HG03139 (cell line): ENCODE data around the gene LCNL1.
"Not testable (repeated sequence)": the region's sequence is repeated elsewhere in the genome, so short reads cannot be mapped to it uniquely, and the experiment has no call there.

Experiments
- ATAC-seq: cut with Tn5 transposase; IDR thresholded peaks from one replicate; pipeline ENCODE4 v1.9.1; 2021; ENCODE audit not compliant: unreplicated experiment

Gene LCNL1

GRCh38 chr9:137021979-137022661 lies 39.3 kb downstream of the LCNL1 start:
- no peak for ATAC-seq

DNA sequence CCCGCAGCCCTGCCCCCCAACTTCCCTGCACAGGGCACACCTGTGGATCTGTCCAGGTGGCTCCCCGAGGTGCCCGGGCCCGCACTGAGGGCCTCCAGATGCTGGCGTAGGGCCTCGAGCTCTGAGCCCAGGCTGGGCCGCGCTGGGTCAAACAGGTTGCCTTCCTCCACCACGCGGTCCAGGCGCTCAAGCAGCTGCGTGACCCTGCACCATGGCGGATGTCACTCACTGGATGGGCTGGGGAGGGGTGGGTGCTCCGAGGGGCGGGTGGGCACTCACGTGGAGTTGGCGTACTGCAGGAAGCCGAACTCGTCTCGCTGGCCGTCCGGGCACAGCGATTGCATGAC lies 39.8 kb downstream of the LCNL1 start:
- no peak for ATAC-seq

GRCh38 chr9:137023157-137023556 lies 40.4 kb downstream of the LCNL1 start:
- no peak for ATAC-seq

DNA sequence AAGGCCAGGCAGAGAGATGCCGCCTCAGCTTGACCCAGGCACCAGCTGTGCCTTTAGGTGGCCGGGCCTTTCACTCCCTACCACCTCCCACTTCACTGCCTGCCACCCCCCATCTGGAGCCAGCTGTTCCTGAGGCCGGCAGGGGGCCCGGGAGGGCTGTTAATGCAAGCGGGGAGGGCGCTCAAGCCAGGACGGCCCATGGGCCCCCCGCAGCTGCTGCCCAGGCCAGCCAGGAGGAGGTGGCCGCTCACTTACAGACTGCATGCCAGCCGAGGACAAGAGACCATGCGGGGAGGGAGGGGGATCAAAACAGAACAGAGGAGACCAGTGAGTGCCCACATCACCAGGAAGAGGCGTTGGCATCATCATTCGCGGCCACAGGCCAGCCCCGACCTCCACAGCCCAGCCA lies 40.8 kb downstream of the LCNL1 start:
- no peak for ATAC-seq

DNA sequence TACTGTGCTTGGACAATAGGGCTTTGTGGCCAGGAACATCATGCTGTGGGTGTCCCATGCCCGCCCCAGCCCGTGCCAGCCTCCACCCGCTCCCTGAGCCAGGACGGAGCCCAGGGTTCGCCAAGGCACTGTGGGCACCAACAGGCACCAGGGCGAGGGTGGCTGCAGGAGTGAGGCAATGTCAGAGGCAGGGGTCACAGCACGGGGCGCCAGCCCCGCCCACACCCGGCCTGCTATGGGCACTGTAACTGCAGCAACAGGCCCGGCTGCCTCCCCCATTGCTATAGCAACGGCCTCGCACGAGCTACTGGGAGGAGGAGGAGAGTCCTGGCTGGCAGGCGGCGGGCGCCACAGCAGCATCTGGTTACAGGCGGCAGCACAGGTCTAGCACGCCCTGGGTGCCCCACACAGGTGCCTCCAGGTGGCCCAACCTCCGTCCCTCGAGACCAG lies 42.7 kb downstream of the LCNL1 start:
- ATAC-seq: no peak

GRCh38 chr9:137026384-137026783 lies 43.6 kb downstream of the LCNL1 start:
- no peak for ATAC-seq

DNA sequence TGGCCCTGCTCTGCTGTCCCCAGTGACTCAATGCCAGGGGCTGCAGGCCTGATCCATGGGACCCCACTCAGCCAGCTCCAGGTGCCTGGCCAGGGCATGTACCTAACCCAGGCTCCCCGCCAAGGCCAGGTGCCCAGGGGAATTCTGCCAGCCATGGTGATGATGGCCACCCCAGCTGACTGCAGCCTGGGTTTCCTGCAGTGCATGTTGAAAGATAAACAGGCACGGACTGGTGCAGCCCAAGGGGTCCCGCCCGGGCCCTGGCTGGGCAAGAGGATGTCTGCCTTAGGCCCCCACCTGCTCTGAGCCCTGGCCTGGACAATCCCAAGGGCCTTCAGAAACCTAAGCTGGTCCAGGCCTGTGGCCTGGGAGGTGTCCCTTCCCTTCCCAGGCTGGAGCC lies 44.0 kb downstream of the LCNL1 start:
- no peak for ATAC-seq

GRCh38 chr9:137027369-137028262 lies 44.8 kb downstream of the LCNL1 start, which contains the start of gene ABCA2:
ABCA2 (minus strand) TSS chr9:137028237; CDS start chr9:137028140, 97 bp downstream.
- no peak for ATAC-seq

GRCh38 chr9:137028263-137029057 lies 45.7 kb downstream of the LCNL1 start:
- ATAC-seq: no peak

DNA sequence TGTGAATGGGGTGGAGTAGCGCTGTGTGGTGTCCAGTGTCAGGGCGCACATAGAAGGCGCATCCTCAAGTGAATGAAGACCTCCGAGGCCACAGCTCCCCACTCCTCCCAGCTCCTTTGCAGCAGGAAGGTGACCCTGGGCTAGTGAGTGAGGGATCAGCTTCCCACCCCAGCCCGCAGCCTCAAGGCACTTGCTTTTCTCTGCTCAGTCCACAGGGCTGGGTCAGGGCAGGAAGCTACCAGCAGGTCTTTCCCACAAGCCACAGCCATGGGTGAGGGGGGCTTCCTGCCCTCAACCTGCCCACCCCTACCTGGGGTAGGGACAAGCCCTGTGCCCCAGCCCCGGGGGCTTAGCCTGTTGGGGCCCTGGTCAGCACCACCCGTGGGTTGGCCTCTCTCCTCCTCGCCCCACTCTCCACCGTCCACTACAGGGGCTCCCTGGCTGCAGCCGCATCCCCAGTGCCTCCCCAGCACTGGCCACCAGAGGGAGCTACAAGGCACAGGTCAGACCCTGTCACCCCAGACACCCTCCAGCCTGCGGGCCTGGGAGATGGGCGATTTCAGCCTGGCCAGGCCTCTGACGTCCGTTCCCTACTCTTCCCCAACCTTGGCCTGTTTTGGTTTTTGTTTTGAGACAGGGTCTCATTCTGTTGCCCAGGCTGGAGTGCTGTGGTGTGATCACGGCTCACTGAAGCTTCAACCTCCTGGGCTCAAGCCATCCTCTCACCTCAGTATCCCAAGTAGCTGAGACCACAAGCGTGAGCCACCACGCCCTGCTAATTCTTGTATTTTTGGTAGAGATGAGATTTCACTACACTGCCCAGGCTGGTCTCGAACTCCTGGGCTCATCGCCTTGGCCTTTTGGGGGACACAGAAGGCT lies 46.5 kb downstream of the LCNL1 start:
- ATAC-seq: no peak

DNA sequence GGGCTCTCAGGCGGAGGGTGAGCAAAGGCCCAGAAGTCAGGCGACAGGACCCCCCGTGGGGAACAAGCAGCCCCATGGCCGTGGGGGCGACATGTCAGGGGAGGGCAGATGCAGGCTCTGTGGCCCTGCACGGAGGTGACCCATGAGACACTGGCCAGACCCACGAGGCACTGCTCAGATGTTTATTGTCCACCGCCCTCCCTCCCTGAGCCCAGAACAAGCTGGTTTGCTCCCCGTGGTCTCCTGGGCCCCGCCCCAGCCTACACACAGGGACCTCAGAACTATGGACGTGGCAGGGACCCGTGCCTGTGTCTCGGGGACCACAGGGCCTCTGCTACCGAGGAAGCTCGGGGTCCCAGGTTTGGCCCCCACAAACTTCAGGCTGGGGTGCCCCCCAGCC lies 47.2 kb downstream of the LCNL1 start:
- ATAC-seq: no peak

- no peak for ATAC-seq
Observed at GRCh38 chr9:137030538-137031527, 48.0 kb downstream of the LCNL1 start.

- no peak for ATAC-seq
Observed at GRCh38 chr9:137031904-137032640, 49.3 kb downstream of the LCNL1 start, which contains the start of gene FUT7. FUT7 (minus strand) TSS chr9:137032088; CDS start chr9:137031991, 97 bp downstream.

GRCh38 chr9:137032858-137033257 lies 50.1 kb downstream of the LCNL1 start:
- no peak for ATAC-seq

- not testable (repeated sequence) for ATAC-seq
Observed at GRCh38 chr9:137033481-137033880, 50.7 kb downstream of the LCNL1 start.

DNA sequence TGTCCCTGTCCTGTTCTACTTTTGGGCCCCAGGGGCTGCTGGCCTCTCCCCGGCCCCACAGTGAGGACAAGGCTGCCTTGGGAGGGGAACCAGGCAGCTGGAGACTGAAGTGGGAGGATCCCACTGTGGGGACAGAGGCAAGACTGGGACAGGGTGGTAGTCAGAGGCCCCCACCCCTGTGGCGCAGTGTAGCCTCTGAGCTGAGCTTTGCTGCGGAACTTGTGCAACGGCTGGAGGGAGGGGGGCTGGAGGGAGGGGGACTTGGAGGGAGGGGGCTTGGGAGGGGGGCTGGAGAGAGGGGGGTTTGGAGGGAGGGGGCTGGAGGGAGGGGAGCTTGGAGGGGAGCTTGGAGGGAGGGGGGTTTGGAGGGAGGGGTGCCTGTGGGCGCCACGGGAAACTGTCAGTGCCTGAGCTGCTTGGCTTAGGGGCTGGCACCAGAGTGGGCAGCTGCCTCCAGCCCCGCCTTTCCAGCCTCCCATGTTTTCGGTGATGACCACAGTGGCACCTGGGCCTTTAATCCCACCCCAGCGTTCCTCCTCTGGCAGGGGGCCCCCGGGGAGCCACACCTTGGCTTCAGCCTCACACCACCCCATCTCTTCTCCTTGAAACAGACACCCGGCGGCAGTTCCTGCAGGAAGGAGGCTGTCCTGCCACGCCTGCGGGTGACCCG lies 51.4 kb downstream of the LCNL1 start:
- no peak for ATAC-seq

GRCh38 chr9:137034709-137035506 lies 52.1 kb downstream of the LCNL1 start:
- ATAC-seq: no peak
